ENCODE measurements around the gene SIRT7. TPM values are rescaled to one million over a fixed set of nuclear protein-coding genes. Genes with fewer than 3 reads are reported as not detected.

The SIRT7 gene
- total RNA-seq, 6 experiments from 2014 or later: 7.4 to 15.0 (median 12.2) TPM

GRCh38 chr17:81889602-81890001 lies 28.4 kb downstream of the SIRT7 start:
- no peak for ATAC-seq
- H3K36me3 ChIP-seq: peaks cover 4 to 41% (median 11%) of the 10 kb centered on the region in 4 donors
- no peaks in the 10 kb centered on the region for H3K9me3 ChIP-seq
- 100% methylated on average over 1 of the region's 9 CpGs for WGBS (ENCODE audit: insufficient coverage, low coverage, low lambda C conversion rate, missing lambda C conversion rate)
- no peak for DNase-seq
- H3K4me1 ChIP-seq: peaks cover 0 to 19% (median 5%) of the 10 kb centered on the region in 4 donors
- no peaks in the 10 kb centered on the region for H3K27me3 ChIP-seq
- H3K27ac ChIP-seq: no peak overlapping the region
- TF ChIP-seq POLR2A (IDR thresholded peaks at IDR 0.05): no peak
- no peak for TF ChIP-seq CTCF (IDR thresholded peaks at IDR 0.05)
- no peak overlapping the region for H3K4me3 ChIP-seq
- intact Hi-C loops (cut with DNase I): loop anchor here in 1 of 2 donors (10.0 kb wide), 1 partner anchor 125 kb away; no protein-coding TSS in a partner anchor

DNA sequence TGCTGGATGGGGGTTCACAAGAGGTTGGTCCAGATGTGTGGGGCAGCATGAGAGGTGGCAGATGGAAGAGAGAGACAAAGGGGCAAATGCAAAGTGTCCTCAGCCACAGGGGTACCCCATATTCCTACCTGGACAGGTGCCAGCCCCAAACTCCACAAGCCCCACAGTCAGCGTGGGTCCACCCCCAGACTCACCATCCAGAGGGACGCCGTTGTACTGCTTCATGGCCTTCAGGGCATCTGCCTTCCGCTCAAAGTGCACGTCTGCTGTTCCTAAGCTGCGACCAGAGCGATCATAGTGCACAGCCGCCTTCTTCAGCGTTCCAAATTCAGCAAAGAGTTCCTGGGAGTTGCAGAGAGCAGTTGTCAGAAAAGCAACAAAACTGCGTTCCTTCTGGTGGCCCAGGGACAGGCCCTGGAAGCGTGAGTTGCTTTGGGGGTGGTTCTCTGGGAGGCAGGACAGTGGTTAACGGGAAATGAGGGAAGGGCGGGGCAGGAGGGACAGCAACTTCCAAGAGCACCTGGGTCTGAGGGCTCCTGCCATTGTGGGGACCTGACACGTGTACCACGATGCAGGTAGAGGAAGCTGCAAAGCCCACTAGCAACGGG lies 28.9 kb downstream of the SIRT7 start:
- DNase-seq: no peak
- H3K27ac ChIP-seq: no peak overlapping the region

DNA sequence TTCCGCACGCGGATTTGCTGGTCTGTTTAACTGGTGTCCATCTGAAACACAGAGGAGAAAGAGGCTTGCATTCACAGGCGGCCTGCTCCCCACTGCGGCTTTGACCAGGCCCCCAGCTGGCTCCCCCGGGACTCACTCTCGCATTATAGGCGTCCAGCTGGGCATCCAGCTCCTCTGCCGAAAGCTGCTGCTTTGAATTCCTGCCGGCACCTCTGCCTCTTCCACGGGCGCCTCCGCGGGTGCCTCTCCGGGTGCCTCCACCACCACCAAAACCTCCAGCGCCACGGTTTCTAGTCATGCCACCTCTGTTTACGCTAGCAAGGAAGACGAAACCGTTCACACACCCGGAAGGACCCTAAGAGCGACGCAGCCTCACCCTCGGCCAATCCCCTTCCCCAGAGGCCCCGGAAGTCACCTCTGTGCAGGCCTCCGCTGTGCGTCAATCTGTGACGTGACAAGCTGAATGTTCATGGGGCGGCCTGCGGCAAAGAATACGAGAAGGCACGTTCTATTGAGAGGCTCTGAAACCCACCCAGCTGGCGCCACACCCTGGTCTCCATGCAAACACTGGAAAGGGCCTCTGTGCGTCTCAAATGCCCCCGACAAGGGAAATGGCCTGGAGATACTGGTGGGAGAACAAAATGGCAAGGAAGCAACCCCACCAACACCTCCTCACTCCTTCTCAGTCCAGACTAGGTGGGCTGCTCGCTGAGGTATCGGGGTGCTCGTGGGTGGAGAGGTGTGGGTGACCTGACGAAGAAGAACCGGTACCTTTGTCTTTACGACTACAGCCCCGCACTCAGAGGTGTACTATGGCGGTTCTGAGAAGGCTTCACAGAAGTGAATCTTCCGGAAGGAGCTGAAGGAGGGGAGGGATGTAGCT lies 29.6 kb downstream of the SIRT7 start:
- intact Hi-C loops (cut with DNase I): loop anchor here in 1 of 2 donors (10.0 kb wide), 1 partner anchor 126 kb away; no protein-coding TSS in a partner anchor

More for the DNA sequence above, 28.9 kb downstream of the SIRT7 start:
- 88% methylated on average over 11 of the region's 16 CpGs for WGBS (ENCODE audit: insufficient coverage, low coverage, low lambda C conversion rate, missing lambda C conversion rate)
- Histone ChIP-seq H3K36me3 (peaks cover 4 to 36% (median 10%) of the 10 kb centered on the region in 4 donors), H3K9me3 (no peaks in the 10 kb centered on the region), H3K27me3 (no peaks in the 10 kb centered on the region), H3K4me3 (no peak overlapping the region), H3K4me1 (peaks cover 0 to 19% (median 5%) of the 10 kb centered on the region in 4 donors)
- TF ChIP-seq POLR2A (IDR thresholded peaks at IDR 0.05) (no peak), CTCF (IDR thresholded peaks at IDR 0.05) (no peak)
- no peak for ATAC-seq
- intact Hi-C loops (cut with DNase I): loop anchor here in 1 of 2 donors (10.0 kb wide), 1 partner anchor 126 kb away; no protein-coding TSS in a partner anchor

More for the DNA sequence above, 29.6 kb downstream of the SIRT7 start:
- TF ChIP-seq CTCF (IDR thresholded peaks at IDR 0.05) (no peak), POLR2A (IDR thresholded peaks at IDR 0.05) (no peak)
- 87% methylated on average over 18 of the region's 44 CpGs for WGBS (ENCODE audit: insufficient coverage, low coverage, low lambda C conversion rate, missing lambda C conversion rate)
- ATAC-seq (no peak), DNase-seq (no peak)
- no peak overlapping the region for H3K4me3 ChIP-seq
- no peak overlapping the region for H3K27ac ChIP-seq
- peaks cover 0 to 19% (median 5%) of the 10 kb centered on the region in 4 donors for H3K4me1 ChIP-seq
- no peaks in the 10 kb centered on the region for H3K27me3 ChIP-seq
- H3K9me3 ChIP-seq: no peaks in the 10 kb centered on the region
- H3K36me3 ChIP-seq: peaks cover 4 to 32% (median 10%) of the 10 kb centered on the region in 4 donors
